ENCODE results near the gene SETSIP.

Gene SETSIP

GRCh38 chr1:92096317-92096716, 21.1 kb upstream of the SETSIP start:
- TF ChIP-seq CTCF (IDR thresholded peaks at IDR 0.05; ENCODE audit: low read depth, low read length) = no peak
- in situ Hi-C loops (cut with HindIII; ENCODE audit: low sequenced_read_pairs) = no loop called here
- no peak for DNase-seq (ENCODE audit: low read depth, low spot score)
- no peak overlapping the region for H3K4me3 ChIP-seq (ENCODE audit: low read depth, low read length)

GRCh38 chr1:92095874-92096273, 20.7 kb upstream of the SETSIP start:
- DNase-seq (ENCODE audit: low read depth, low spot score) = no peak
- in situ Hi-C loops (cut with HindIII; ENCODE audit: low sequenced_read_pairs) = no loop called here
- no peak for TF ChIP-seq CTCF (IDR thresholded peaks at IDR 0.05; ENCODE audit: low read depth, low read length)
- no peak overlapping the region for H3K4me3 ChIP-seq (ENCODE audit: low read depth, low read length)

GRCh38 chr1:92094595-92094994, 19.4 kb upstream of the SETSIP start:
- H3K4me3 ChIP-seq (ENCODE audit: low read depth, low read length) = no peak overlapping the region
- in situ Hi-C loops (cut with HindIII; ENCODE audit: low sequenced_read_pairs) = no loop called here
- DNase-seq (ENCODE audit: low read depth, low spot score) = no peak
- no peak for TF ChIP-seq CTCF (IDR thresholded peaks at IDR 0.05; ENCODE audit: low read depth, low read length)

- no peak for TF ChIP-seq CTCF (IDR thresholded peaks at IDR 0.05; ENCODE audit: low read depth, low read length)
- H3K4me3 ChIP-seq (ENCODE audit: low read depth, low read length) = no peak overlapping the region
- in situ Hi-C loops (cut with HindIII; ENCODE audit: low sequenced_read_pairs) = no loop called here
- no peak for DNase-seq (ENCODE audit: low read depth, low spot score)
Observed at GRCh38 chr1:92094090-92094489, 18.9 kb upstream of the SETSIP start.

- TF ChIP-seq CTCF (IDR thresholded peaks at IDR 0.05; ENCODE audit: low read depth, low read length) = no peak
- in situ Hi-C loops (cut with HindIII; ENCODE audit: low sequenced_read_pairs) = no loop called here
- no peak for DNase-seq (ENCODE audit: low read depth, low spot score)
- H3K4me3 ChIP-seq (ENCODE audit: low read depth, low read length) = no peak overlapping the region
Observed at GRCh38 chr1:92091625-92092024, 16.4 kb upstream of the SETSIP start.

- H3K4me3 ChIP-seq (ENCODE audit: low read depth, low read length) = no peak overlapping the region
- no peak for TF ChIP-seq CTCF (IDR thresholded peaks at IDR 0.05; ENCODE audit: low read depth, low read length)
- in situ Hi-C loops (cut with HindIII; ENCODE audit: low sequenced_read_pairs) = no loop called here
Observed at GRCh38 chr1:92087542-92087941, 12.3 kb upstream of the SETSIP start.

GRCh38 chr1:92085727-92086126, 10.5 kb upstream of the SETSIP start:
- DNase-seq (ENCODE audit: low read depth, low spot score) = no peak
- H3K4me3 ChIP-seq (ENCODE audit: low read depth, low read length) = no peak overlapping the region
- no peak for TF ChIP-seq CTCF (IDR thresholded peaks at IDR 0.05; ENCODE audit: low read depth, low read length)
- in situ Hi-C loops (cut with HindIII; ENCODE audit: low sequenced_read_pairs) = no loop called here

More at GRCh38 chr1:92087542-92087941, 12.3 kb upstream of the SETSIP start:
- peak; percentile 52 for DNase-seq (ENCODE audit: low read depth, low spot score)

Data from astrocyte of the spinal cord (primary cell).